HepG2 (cell line): ENCODE measurements around the gene CAPN9. TPM values are rescaled to one million over a fixed set of nuclear protein-coding genes. Genes with fewer than 3 reads are reported as not detected.
A peak's percentile ranks its signal among the peaks of the same experiment; 100 is the strongest.

Experiments
- AKAP8 ChIP-seq: sonication (generic); formaldehyde crosslinking; IDR thresholded peaks from 2 replicates; pipeline ENCODE4 v1.5.1; 2020; ENCODE audit warnings: mild to moderate bottlenecking, missing genetic modification reagents
- ATF7 ChIP-seq, 2 experiments: fragments of 450-650 bp in 1 of 2; sonication (generic) in 1 of 2; formaldehyde crosslinking in 1 of 2; IDR thresholded peaks; 2 replicates each; pipeline versions ENCODE4 v1.4.0 to v1.6.1; 2016 to 2020; ENCODE audit warnings: antibody characterized with exemption in 1 of 2, mild to moderate bottlenecking in 1 of 2, missing genetic modification reagents in 1 of 2
- CTCF ChIP-seq: sonication (generic); formaldehyde crosslinking; IDR thresholded peaks from 2 replicates; pipeline ENCODE4 v1.5.0; 2020; ENCODE audit warnings: mild to moderate bottlenecking, missing genetic modification reagents, moderate library complexity
- FIP1L1 ChIP-seq: fragments of 200-400 bp; formaldehyde crosslinking; IDR thresholded peaks from 2 replicates; pipeline ENCODE4 v1.6.1; 2018; ENCODE audit warnings: low read depth, mild to moderate bottlenecking, low read length, moderate library complexity, borderline replicate concordance; ENCODE audit not compliant: insufficient read depth
- HDAC2 ChIP-seq: sonication (generic); formaldehyde crosslinking; IDR thresholded peaks from 2 replicates; pipeline ENCODE4 v1.4.0; 2020; ENCODE audit warnings: missing genetic modification reagents
- IKZF1 ChIP-seq: fragments of 450-650 bp; IDR thresholded peaks from 2 replicates; pipeline ENCODE4 v1.7.1; 2016
- KLF12 ChIP-seq: sonication (generic); formaldehyde crosslinking; IDR thresholded peaks from 2 replicates; pipeline ENCODE4 v1.4.0; 2020; ENCODE audit warnings: missing genetic modification reagents, borderline replicate concordance
- KLF16 ChIP-seq, 2 experiments: sonication (generic) in 1 of 2; formaldehyde crosslinking in 1 of 2; IDR thresholded peaks; 2 replicates each; pipeline versions ENCODE4 v1.6.1 to v1.8.0; 2016 to 2023; ENCODE audit warnings: missing genetic modification reagents in 2 of 2, missing compliant biosample characterization in 1 of 2
- TFDP2 ChIP-seq: sonication (generic); formaldehyde crosslinking; IDR thresholded peaks from 2 replicates; pipeline ENCODE4 v1.4.0; 2020; ENCODE audit warnings: missing genetic modification reagents
- ZFP90 ChIP-seq: sonication (generic); formaldehyde crosslinking; IDR thresholded peaks from 2 replicates; pipeline ENCODE4 v1.8.0; 2022; ENCODE audit warnings: missing genetic modification reagents, mild to moderate bottlenecking, inconsistent platforms, borderline replicate concordance
- ZFY ChIP-seq: sonication (generic); formaldehyde crosslinking; IDR thresholded peaks from 2 replicates; pipeline ENCODE4 v1.4.0; 2020; ENCODE audit warnings: missing genetic modification reagents
- ZNF354B ChIP-seq: sonication (generic); formaldehyde crosslinking; IDR thresholded peaks from 2 replicates; pipeline ENCODE4 v1.8.0; 2022; ENCODE audit warnings: mild to moderate bottlenecking, missing genetic modification reagents
- ZNF430 ChIP-seq: sonication (generic); formaldehyde crosslinking; IDR thresholded peaks from 2 replicates; pipeline ENCODE4 v1.9.0; 2021; ENCODE audit warnings: mild to moderate bottlenecking, missing genetic modification reagents
- ZNF616 ChIP-seq: sonication (generic); formaldehyde crosslinking; IDR thresholded peaks from 2 replicates; pipeline ENCODE4 v1.5.0; 2020; ENCODE audit warnings: low read depth, mild to moderate bottlenecking, missing genetic modification reagents
- ZNF839 ChIP-seq: sonication (generic); formaldehyde crosslinking; IDR thresholded peaks from 2 replicates; pipeline ENCODE4 v1.4.0; 2020; ENCODE audit warnings: missing genetic modification reagents, mild to moderate bottlenecking, borderline replicate concordance
- polyA plus RNA-seq, 8 experiments: library from polyadenylated mRNA; depleted of rRNA in 3 of 8; stranded (reverse) in 7 of 8; unstranded in 1 of 8; fragments of >200 nt; fragmentation: Illumina TruSeq in 4 of 8; extraction: Trizol in 4 of 8; gene quantifications; 2 replicates each; pipeline versions ENCODE4 v1.2.1 to v1.2.3, GENCODE V29; 2011 to 2016; ENCODE audit warnings: low read depth in 4 of 8, missing spikeins in 1 of 8, mixed read lengths in 1 of 8; ENCODE audit not compliant: insufficient read depth in 1 of 8
- total RNA-seq, 5 experiments: library from RNA; depleted of rRNA; stranded (reverse); fragments of >200 nt; fragmentation: Illumina TruSeq; extraction: Trizol; gene quantifications; 2 replicates each; pipeline ENCODE4 v1.2.3, GENCODE V29; 2016; ENCODE audit warnings: low read depth in 1 of 5
- TF ChIP-seq, protein P1 (sequence below): IDR thresholded peaks from 2 replicates; pipeline ENCODE4 v1.6.1; 2016; ENCODE audit warnings: mild to moderate bottlenecking, missing biosample characterization, missing genetic modification reagents
- TF ChIP-seq, protein P2 (sequence below): sonication (generic); formaldehyde crosslinking; IDR thresholded peaks from 2 replicates; pipeline ENCODE4 v1.8.1; 2023; ENCODE audit warnings: mild to moderate bottlenecking, moderate library complexity, missing genetic modification reagents
- TF ChIP-seq, protein P3 (sequence below): sonication (generic); formaldehyde crosslinking; IDR thresholded peaks from 2 replicates; pipeline ENCODE4 v1.8.0; 2022; ENCODE audit warnings: missing genetic modification reagents, mild to moderate bottlenecking, borderline replicate concordance

Gene CAPN9
- total and polyA plus RNA-seq, 2 of the 13 experiments (the other 11 are each of a cell fraction or from before 2014, with no cell fraction given): 0.04 to 0.31 TPM

GRCh38 chr1:230702934-230703678 is 44.1 kb upstream of the CAPN9 start (continued):
- TF ChIP-seq, protein P1, sequence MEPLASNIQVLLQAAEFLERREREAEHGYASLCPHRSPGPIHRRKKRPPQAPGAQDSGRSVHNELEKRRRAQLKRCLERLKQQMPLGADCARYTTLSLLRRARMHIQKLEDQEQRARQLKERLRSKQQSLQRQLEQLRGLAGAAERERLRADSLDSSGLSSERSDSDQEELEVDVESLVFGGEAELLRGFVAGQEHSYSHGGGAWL: peak; percentile 90
- TF ChIP-seq FIP1L1 (no peak), ATF7 (IDR thresholded peaks at IDR 0.05) (no peak), ATF7 (CRISPR knock-in tag; IDR thresholded peaks at IDR 0.05) (peak; percentile 85; the same call in 1 of the 2 replicates), TFDP2 (CRISPR knock-in tag) (peak; percentile 84), AKAP8 (peak; percentile 95; the same call in 1 of the 2 replicates), IKZF1 (no peak), ZNF616 (peak; percentile 88), ZFY (CRISPR knock-in tag) (peak; percentile 92), CTCF (CRISPR knock-in tag) (0 out of 2 replicates have a peak, but pooled peaks have one; percentile 21), ZFP90 (CRISPR knock-in tag) (peak; percentile 84; the same call in 1 of the 2 replicates), KLF16 (CRISPR knock-in tag; IDR thresholded peaks at IDR 0.05) (peak in 1 of 2 experiments; percentile 89; a peak in 2 of 4 replicates), KLF12 (CRISPR knock-in tag) (peak; percentile 69; the same call in 1 of the 2 replicates), HDAC2 (peak; percentile 99), ZNF430 (CRISPR knock-in tag) (peak; percentile 68; the same call in 1 of the 2 replicates), ZNF354B (0 out of 2 replicates have a peak, but pooled peaks have one; percentile 87), ZNF839 (CRISPR knock-in tag) (no peak)
- TF ChIP-seq, protein P2, sequence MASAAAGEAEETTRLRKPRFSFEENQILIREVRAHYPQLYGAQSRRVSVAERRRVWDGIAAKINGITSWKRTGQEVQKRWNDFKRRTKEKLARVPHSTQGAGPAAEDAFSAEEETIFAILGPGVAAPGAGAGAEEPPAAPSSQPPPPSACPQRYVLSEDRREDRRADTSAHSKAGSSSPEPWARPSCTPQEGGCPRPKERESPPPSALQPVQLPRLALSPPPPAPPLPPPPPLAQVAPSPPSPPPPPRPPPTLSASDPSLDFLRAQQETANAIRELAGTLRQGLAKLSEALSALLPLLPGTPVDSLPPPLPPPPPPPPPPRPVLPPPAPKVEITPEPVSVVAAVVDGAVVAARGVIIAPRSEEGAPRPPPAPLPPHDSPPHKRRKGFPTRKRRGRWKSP (CRISPR knock-in tag): peak; percentile 79
- TF ChIP-seq, protein P3, sequence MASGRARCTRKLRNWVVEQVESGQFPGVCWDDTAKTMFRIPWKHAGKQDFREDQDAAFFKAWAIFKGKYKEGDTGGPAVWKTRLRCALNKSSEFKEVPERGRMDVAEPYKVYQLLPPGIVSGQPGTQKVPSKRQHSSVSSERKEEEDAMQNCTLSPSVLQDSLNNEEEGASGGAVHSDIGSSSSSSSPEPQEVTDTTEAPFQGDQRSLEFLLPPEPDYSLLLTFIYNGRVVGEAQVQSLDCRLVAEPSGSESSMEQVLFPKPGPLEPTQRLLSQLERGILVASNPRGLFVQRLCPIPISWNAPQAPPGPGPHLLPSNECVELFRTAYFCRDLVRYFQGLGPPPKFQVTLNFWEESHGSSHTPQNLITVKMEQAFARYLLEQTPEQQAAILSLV: peak; percentile 99
